GM12801 (cell line): Measurements from ENCODE around the gene RNF121.

Experiments
- CTCF ChIP-seq: IDR thresholded peaks from one replicate; pipeline ENCODE4 v1.5.1; 2011; ENCODE audit warnings: control low read depth; ENCODE audit not compliant: insufficient read length; ENCODE audit errors: extremely low read depth

RNF121 gene

GRCh38 chr11:71927820-71928736, 768 bp upstream of the RNF121 start, which contains the start of gene XNDC1N:
Gene XNDC1N, minus strand, starts transcription at chr11:71928594. Its CDS starts 5,241 bp downstream, at chr11:71923353.
- no peak for TF ChIP-seq CTCF

GRCh38 chr11:71929491-71929890, 645 bp downstream of the RNF121 start:
- no peak for TF ChIP-seq CTCF

GRCh38 chr11:71930556-71931244, 1.9 kb downstream of the RNF121 start:
- TF ChIP-seq CTCF, result no peak

- no peak for TF ChIP-seq CTCF
Measured at GRCh38 chr11:71931245-71931602, 2.4 kb downstream of the RNF121 start.

- no peak for TF ChIP-seq CTCF
Measured at GRCh38 chr11:71933141-71933933, 4.5 kb downstream of the RNF121 start.

GRCh38 chr11:71934213-71934612, 5.4 kb downstream of the RNF121 start:
- no peak for TF ChIP-seq CTCF
